ENCODE data around the gene MBD3L2B. TPM values are rescaled to one million over a fixed set of nuclear protein-coding genes. Genes with fewer than 3 reads are reported as not detected.

The MBD3L2B gene
- total RNA-seq, 1 donor from 2014 or later, result 1.5 TPM

- TF ChIP-seq CTCF (IDR thresholded peaks at IDR 0.05; ENCODE audit: partially characterized antibody, unreplicated experiment), result no peak
- no peak for DNase-seq
- H3K27me3 Mint-ChIP-seq (ENCODE audit: unreplicated experiment), result peaks cover 3% of the 10 kb centered on the region
- H3K4me3 Mint-ChIP-seq (ENCODE audit: unreplicated experiment), result no peak overlapping the region
- H3K4me1 Mint-ChIP-seq (ENCODE audit: low read depth, unreplicated experiment), result no peaks in the 10 kb centered on the region
- H3K36me3 Mint-ChIP-seq (ENCODE audit: unreplicated experiment), result peaks cover 7% of the 10 kb centered on the region
- no peak overlapping the region for H3K27ac Mint-ChIP-seq (ENCODE audit: unreplicated experiment)
- H3K9me3 Mint-ChIP-seq (ENCODE audit: unreplicated experiment), result peaks cover 13% of the 10 kb centered on the region
These were observed 21.3 kb downstream of the MBD3L2B start for GRCh38 chr19:6999933-7000332.

- no peak for TF ChIP-seq CTCF (IDR thresholded peaks at IDR 0.05; ENCODE audit: partially characterized antibody, unreplicated experiment)
- peaks cover 15% of the 10 kb centered on the region for H3K9me3 Mint-ChIP-seq (ENCODE audit: unreplicated experiment)
- peaks cover 11% of the 10 kb centered on the region for H3K36me3 Mint-ChIP-seq (ENCODE audit: unreplicated experiment)
- no peak overlapping the region for H3K4me3 Mint-ChIP-seq (ENCODE audit: unreplicated experiment)
- no peak for DNase-seq
- H3K4me1 Mint-ChIP-seq (ENCODE audit: low read depth, unreplicated experiment), result no peaks in the 10 kb centered on the region
- no peak overlapping the region for H3K27ac Mint-ChIP-seq (ENCODE audit: unreplicated experiment)
- peaks cover 5% of the 10 kb centered on the region for H3K27me3 Mint-ChIP-seq (ENCODE audit: unreplicated experiment)
These were observed 23.4 kb downstream of the MBD3L2B start for GRCh38 chr19:6997679-6998445.

- H3K27ac Mint-ChIP-seq (ENCODE audit: unreplicated experiment), result no peak overlapping the region
- H3K4me3 Mint-ChIP-seq (ENCODE audit: unreplicated experiment), result no peak overlapping the region
- H3K27me3 Mint-ChIP-seq (ENCODE audit: unreplicated experiment), result peaks cover 5% of the 10 kb centered on the region
- peaks cover 11% of the 10 kb centered on the region for H3K36me3 Mint-ChIP-seq (ENCODE audit: unreplicated experiment)
- H3K4me1 Mint-ChIP-seq (ENCODE audit: low read depth, unreplicated experiment), result no peaks in the 10 kb centered on the region
- peaks cover 16% of the 10 kb centered on the region for H3K9me3 Mint-ChIP-seq (ENCODE audit: unreplicated experiment)
- no peak for TF ChIP-seq CTCF (IDR thresholded peaks at IDR 0.05; ENCODE audit: partially characterized antibody, unreplicated experiment)
- DNase-seq, result no peak
These were observed 24.4 kb downstream of the MBD3L2B start for GRCh38 chr19:6996810-6997209.

GRCh38 chr19:6995054-6995453 is 26.2 kb downstream of the MBD3L2B start:
- DNase-seq, result no peak
- Mint-ChIP-seq H3K27ac (ENCODE audit: unreplicated experiment) (peak overlapping the region; percentile 74), H3K9me3 (ENCODE audit: unreplicated experiment) (peaks cover 17% of the 10 kb centered on the region), H3K27me3 (ENCODE audit: unreplicated experiment) (peaks cover 5% of the 10 kb centered on the region), H3K4me1 (ENCODE audit: low read depth, unreplicated experiment) (no peaks in the 10 kb centered on the region), H3K4me3 (ENCODE audit: unreplicated experiment) (no peak overlapping the region), H3K36me3 (ENCODE audit: unreplicated experiment) (peaks cover 11% of the 10 kb centered on the region)
- no peak for TF ChIP-seq CTCF (IDR thresholded peaks at IDR 0.05; ENCODE audit: partially characterized antibody, unreplicated experiment)

- Mint-ChIP-seq H3K9me3 (ENCODE audit: unreplicated experiment) (peaks cover 13% of the 10 kb centered on the region), H3K36me3 (ENCODE audit: unreplicated experiment) (peaks cover 7% of the 10 kb centered on the region), H3K4me3 (ENCODE audit: unreplicated experiment) (no peak overlapping the region)
These were observed 33.0 kb downstream of the MBD3L2B start for GRCh38 chr19:6988257-6988656.

More at GRCh38 chr19:6988257-6988656, 33.0 kb downstream of the MBD3L2B start:
- Mint-ChIP-seq H3K4me1 (ENCODE audit: low read depth, unreplicated experiment) (no peaks in the 10 kb centered on the region), H3K27ac (ENCODE audit: unreplicated experiment) (no peak overlapping the region), H3K27me3 (ENCODE audit: unreplicated experiment) (no peaks in the 10 kb centered on the region)
- TF ChIP-seq CTCF (IDR thresholded peaks at IDR 0.05; ENCODE audit: partially characterized antibody, unreplicated experiment), result no peak
- DNase-seq, result no peak
